GM10266 (cell line): ENCODE measurements around the gene NMT1.

Experiments
- DNase-seq: peaks from one replicate; pipeline ENCODE4 v3.0.0; 2012; ENCODE audit errors: extremely low spot score
- CTCF ChIP-seq: IDR thresholded peaks from 2 replicates; pipeline ENCODE4 v1.5.1; 2012; ENCODE audit warnings: mild to moderate bottlenecking, low read depth; ENCODE audit not compliant: control insufficient read depth, insufficient read depth; ENCODE audit errors: missing control alignments

Gene NMT1

DNA sequence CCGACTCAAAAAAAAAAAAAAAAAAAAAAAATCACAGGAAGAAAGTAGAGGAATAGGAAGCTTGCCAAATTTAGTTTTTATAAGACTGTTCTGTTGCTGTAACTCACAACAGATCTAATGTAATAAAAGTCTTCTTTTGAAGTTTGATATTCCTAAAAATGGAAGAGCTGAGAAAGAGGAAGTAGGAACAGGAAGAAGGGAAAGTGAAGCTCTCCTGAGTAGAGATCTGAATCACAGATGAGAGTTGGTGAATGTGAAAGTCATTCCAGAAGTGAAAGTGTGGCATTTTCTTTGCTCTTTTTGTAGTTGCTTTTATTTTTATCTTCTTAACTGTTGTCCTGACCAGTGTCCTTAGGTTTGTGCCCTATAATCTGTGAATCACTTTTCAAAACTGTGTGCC lies 2.1 kb downstream of the NMT1 start:
- no peak for TF ChIP-seq CTCF
- DNase-seq: no peak

GRCh38 chr17:45067637-45068036 lies 6.5 kb downstream of the NMT1 start:
- DNase-seq: no peak
- no peak for TF ChIP-seq CTCF

DNA sequence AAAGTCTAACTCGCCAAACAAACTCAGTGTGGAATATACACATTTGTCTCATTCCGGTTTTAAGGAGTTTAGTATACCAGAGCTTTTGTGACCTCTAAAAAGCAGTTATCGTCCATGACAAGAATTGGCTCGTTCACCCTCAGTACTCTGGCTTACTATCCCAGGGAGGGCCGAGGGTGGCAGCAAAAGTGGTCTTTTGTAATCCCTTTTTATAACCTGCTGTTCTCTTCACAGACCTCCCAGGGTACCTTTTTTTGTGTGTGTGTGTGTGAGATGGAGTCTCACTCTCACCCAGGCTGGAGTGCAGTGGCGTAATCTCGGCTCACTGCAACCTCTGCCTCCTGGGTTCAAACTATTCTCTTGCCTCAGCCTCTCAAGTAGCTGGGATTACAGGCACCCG lies 8.9 kb downstream of the NMT1 start:
- no peak for DNase-seq
- TF ChIP-seq CTCF: no peak

DNA sequence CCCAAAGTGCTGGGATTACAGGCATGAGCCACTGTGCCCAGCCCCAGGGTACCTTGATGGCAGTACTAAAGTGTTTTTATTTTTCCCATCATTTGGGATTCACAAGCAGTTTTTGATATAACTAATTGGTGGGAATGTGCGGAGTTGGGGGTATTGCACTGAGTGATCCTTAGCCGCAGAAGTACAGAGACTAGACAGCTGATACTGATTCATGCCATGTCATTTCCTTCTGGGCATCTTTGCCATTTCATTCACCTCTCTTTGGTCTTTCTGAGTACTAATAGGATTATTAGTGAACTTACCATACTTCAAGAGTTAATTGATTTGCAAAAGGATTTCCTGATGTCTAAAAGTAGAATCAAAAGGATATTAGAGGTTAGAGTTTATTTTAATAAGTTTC lies 9.7 kb downstream of the NMT1 start:
- no peak for DNase-seq
- TF ChIP-seq CTCF: no peak

- DNase-seq: no peak
- TF ChIP-seq CTCF: no peak
Measured at GRCh38 chr17:45073414-45074070, 12.4 kb downstream of the NMT1 start.

- DNase-seq: peak; percentile 38
- no peak for TF ChIP-seq CTCF
Measured at GRCh38 chr17:45077643-45078042, 16.5 kb downstream of the NMT1 start.

DNA sequence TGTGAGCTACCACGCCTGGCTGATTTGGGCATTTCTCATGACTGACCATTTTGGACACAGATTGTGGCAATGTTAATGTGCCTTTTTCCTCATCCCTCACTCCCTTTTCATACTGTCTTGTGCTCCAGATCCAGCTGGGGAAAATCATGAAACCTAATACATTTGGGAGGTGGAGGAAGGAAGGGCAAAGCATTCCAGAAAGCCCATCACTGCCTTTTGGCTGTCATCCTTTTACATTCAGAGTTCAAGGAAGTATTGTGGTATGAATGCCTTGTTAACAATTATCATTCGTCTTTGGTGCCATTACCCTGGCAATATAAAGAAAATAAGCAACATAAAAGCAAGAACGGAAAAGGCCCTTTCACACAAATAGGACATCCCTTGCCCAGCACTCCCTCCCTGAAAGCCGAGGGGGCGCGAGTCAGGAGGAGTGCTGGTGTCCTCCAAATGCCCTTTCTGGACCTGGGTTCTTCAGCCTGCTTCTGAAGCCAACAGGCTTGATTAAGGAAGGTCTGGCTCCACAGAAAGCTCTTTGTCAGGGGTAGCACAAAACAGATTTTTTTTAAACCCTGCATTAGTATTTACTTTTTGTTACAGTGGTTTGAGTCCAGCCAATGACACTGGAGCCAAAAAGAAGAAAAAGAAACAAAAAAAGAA lies 20.1 kb downstream of the NMT1 start:
- no peak for DNase-seq
- TF ChIP-seq CTCF: no peak
